ENCODE data around the gene ABCA12.

The ABCA12 gene

GRCh38 chr2:214989187-214989586 is 149.2 kb downstream of the ABCA12 start:
- DNase-seq (ENCODE audit: extremely low read depth in 1 of 2, low read depth in 1 of 2): no peak

- no peak for DNase-seq (ENCODE audit: extremely low read depth in 1 of 2, low read depth in 1 of 2)
Measured at GRCh38 chr2:214987261-214987660, 151.2 kb downstream of the ABCA12 start.

DNA sequence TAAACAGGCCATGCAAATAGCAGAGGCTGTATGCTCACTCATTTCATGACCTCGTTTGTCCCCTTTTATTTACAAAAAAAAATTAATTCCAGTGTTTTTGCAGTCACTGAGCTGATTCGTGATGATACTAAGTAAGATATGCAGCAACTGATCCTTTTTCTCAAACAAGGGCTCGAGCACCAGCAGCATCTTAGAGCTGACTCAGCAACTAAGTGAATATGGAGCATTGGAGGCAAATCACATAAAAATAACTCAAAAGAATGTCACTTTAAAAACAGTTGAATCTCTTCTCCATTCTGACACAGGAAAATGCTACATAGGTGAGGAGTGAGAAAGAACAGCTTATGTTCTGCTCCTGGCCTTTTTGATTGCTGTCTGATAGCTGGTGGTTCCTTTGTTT is 152.8 kb downstream of the ABCA12 start:
- DNase-seq (ENCODE audit: extremely low read depth in 1 of 2, low read depth in 1 of 2): no peak

DNA sequence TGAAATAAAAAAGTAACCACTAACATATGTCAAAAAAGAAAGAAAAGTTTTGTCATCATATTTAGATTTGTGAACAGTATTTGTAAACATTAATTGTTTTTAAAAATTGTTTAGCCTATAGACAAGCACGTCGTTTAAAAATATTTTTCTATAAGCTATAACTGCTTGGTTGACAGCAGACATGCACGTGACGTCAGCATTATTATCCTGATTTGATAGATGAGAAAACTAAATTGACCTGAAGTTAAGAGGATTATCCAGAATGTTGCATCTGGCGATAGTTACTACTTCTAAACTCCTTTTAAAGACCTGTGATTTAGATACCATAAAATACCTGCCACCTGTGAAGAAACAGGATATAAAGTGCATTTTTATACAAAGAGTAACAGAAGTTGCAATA is 172.0 kb downstream of the ABCA12 start:
- DNase-seq (ENCODE audit: extremely low read depth in 1 of 2, low read depth in 1 of 2): no peak

DNA sequence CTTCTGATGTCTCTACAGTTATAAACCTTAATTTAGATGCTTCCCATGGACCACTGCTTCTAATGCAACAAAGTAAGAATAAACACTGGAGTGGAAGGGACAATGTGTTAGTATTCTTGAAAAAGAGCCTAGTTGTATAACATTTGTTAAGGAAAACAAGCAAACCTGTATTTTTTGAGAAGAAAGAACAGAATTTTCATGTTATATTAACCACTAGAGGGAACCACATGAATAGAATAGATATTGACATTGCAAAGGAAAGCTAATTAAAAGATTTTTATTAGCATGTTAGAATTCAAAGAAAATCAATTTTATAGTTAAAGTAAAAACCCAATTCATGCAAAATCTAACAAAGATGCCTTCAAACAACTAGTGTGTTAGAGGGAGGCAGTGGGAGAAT is 177.7 kb downstream of the ABCA12 start:
- DNase-seq (ENCODE audit: extremely low read depth in 1 of 2, low read depth in 1 of 2): no peak

GRCh38 chr2:214946949-214947348 is 191.5 kb downstream of the ABCA12 start:
- no peak for DNase-seq (ENCODE audit: extremely low read depth in 1 of 2, low read depth in 1 of 2)

DNA sequence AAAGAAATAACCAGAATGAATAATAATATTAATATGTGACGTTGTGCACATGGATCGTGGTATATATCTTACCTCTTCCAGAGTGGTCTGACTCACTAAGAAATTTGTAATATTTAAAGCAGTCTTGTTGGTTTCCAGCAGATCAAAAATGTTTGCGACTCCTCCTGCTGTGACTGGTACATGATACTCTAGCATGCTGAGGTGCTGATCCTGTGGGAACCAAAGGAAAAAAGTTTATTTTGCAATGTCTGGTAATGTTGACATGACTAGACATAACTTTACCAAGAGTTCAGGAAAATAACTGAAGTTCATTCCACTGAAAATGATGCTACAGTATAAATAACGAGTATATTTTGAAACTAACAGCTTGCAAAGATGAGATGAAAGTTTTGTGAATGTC is 204.4 kb downstream of the ABCA12 start:
- no peak for DNase-seq (ENCODE audit: extremely low read depth in 1 of 2, low read depth in 1 of 2)

DNA sequence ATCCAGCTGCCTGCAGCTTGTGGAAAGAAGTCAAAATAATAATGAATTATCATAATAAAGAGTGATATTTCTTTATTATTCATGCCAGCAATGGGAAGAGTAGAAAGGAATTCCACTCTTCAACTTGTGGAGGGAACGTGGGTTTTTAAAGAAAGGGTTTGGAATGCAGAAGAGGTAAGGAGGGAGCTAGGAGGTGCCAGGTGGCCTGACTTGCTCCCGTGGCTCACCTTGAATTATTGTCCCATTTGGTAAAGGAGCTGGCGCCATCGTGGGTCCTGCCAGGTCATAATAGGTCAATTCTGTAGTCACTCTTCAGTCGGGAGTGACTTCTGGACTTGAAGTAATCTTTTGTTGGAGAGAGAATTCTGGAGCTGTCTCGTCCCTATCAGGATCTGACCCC is 233.8 kb downstream of the ABCA12 start:
- no peak for DNase-seq (ENCODE audit: extremely low read depth in 1 of 2, low read depth in 1 of 2)

DNA sequence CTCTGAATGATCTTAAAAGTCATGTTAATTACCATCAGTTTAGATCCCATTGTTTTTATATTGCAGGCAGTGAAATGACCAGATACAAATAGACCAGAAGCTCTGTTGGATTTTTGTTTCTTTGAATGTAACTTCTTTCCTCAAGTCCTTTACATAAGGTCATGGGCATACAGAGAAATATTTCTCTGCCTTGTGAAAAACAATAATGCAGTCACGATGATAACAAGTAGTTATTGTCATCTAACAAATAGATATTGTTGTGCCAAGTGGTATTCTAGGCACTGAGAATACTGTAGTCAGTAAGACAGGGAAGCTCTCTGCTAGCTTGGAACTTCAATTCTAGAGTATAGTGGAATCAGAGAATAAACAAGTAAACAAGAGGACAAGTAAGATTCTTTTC is 234.2 kb downstream of the ABCA12 start:
- DNase-seq (ENCODE audit: extremely low read depth in 1 of 2, low read depth in 1 of 2): no peak

DNA sequence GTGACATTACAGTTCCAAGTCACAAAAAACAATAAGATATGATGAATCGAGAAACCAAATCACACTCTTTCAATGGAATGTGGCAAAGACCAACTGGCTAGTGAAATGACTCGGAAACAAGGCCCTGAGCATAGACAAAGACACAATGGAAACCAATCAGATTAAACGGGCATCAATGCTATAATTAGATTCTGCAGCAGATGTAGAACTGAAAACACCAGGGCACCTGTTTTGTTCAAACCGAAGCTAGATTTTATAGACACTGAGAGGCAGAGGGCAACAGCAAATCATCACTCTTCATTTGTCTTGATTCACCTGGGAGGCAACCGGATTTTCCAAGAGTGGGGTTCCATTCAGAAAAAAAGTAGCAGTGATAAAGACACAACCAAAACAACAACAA is 236.1 kb downstream of the ABCA12 start:
- DNase-seq (ENCODE audit: extremely low read depth in 1 of 2, low read depth in 1 of 2): no peak

- DNase-seq (ENCODE audit: extremely low read depth in 1 of 2, low read depth in 1 of 2): no peak
Measured at GRCh38 chr2:214899751-214900150, 238.7 kb downstream of the ABCA12 start.

DNA sequence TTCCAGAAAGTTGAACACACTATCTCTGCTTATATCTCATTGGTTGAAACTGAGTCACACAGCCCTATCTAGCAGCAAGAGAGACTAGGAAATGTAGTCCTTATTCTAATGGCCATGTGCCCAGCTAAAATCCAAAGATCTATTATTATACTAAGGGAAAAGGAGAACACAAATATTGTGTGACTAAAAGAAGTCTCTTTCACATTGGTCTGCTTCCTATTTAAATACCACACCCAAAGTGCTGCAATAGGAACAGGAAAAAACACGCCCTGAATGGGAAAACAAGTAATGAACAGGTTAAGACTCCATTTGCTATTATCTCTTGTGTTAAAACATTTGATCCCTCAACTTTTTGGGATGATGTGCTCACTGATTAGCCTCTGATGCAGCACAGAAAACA is 242.2 kb downstream of the ABCA12 start:
- DNase-seq (ENCODE audit: extremely low read depth in 1 of 2, low read depth in 1 of 2): no peak

DNA sequence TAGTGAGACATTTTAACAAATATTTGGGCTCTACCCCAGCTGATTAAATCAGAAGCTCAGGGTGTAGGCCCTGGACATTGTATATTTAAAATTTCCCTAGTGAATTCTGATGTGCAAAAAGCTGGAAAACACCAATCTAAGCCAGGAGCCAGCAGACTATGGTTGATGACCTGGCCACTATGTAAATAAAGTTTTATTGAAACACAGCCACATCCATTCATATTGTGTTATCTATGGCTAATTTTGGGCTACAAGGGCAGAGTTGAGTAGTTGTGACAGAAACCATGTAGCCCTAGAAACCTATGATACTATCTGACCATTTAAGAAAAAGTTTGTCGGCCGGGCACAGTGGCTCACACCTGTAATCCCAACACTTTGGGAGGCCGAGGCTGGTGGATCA is 243.0 kb downstream of the ABCA12 start:
- DNase-seq (ENCODE audit: extremely low read depth in 1 of 2, low read depth in 1 of 2): no peak

GRCh38 chr2:214889301-214889700 is 249.1 kb downstream of the ABCA12 start:
- no peak for DNase-seq (ENCODE audit: extremely low read depth in 1 of 2, low read depth in 1 of 2)

GRCh38 chr2:214881647-214882202 is 256.7 kb downstream of the ABCA12 start:
- DNase-seq (ENCODE audit: extremely low read depth in 1 of 2, low read depth in 1 of 2): no peak

All from stimulated activated CD8-positive, alpha-beta memory T cell treated with anti-CD3 and anti-CD28 coated beads, Interleukin-7, amount 100 ng/mL, for 48 hours (primary cell).